ENCODE results near the gene ARFGAP3. TPM values are rescaled to one million over a fixed set of nuclear protein-coding genes. Genes with fewer than 3 reads are reported as not detected.

The ARFGAP3 gene, protein sequence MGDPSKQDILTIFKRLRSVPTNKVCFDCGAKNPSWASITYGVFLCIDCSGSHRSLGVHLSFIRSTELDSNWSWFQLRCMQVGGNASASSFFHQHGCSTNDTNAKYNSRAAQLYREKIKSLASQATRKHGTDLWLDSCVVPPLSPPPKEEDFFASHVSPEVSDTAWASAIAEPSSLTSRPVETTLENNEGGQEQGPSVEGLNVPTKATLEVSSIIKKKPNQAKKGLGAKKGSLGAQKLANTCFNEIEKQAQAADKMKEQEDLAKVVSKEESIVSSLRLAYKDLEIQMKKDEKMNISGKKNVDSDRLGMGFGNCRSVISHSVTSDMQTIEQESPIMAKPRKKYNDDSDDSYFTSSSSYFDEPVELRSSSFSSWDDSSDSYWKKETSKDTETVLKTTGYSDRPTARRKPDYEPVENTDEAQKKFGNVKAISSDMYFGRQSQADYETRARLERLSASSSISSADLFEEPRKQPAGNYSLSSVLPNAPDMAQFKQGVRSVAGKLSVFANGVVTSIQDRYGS
- 53.9 TPM in 2 replicates for total RNA-seq

DNA sequence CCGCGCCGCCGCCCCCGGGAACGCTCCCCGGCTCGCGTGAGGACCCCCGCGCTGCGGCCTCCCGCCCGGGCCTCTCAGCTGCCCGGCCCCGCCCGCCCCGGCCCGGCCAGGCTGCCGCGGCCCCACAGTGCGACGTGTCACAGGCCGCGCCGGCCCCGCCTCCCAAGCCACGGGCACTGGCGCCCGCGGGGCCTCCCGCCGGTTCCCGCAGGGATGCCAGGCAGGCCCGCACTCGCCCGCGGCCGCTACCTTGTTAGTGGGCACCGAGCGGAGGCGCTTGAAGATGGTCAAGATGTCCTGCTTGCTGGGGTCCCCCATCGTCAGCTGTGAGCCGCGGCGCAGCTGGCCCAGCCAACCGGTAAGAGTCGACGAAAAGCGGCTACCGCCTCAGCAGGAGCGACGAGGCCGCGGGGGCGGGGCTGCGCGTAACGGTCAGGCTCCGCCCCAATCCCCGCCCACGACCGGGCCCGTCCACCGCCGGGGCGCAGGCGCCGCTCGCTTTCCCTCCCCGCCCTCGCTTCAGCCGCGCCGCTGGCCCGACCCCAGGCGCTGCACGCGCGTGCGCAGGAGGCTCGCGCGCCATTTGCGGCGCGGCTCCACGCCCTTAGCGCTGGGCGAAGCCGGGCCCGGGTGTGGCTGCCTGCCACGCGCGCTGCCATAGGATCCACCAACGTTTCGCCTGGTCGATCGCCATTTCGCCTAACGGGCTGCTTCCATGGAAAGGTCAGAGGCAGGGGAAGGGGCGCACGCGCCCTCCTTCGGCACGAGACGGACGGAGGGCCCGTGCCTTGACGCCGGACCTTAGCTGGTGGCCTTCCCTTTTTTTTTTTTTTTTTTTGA is at the start of gene ARFGAP3:
ARFGAP3 (minus strand) TSS at position 409 of the 840 bp plus-strand sequence; CDS start at position 318, 91 bp downstream.

Small RNAs within 50 kb of the gene (small RNA-seq; reads per million reads assigned to genes)
- gene RF00019, result not detected

Other genes with a start within 250 kb of the ARFGAP3 start
- gene POLDIP3, start 242.4 kb downstream of the ARFGAP3 start, total RNA-seq, result 26.5 and 28.4 TPM in 2 replicates
- 0.76 and 0.98 TPM in 2 replicates for gene ATP5MGL, start 216.7 kb downstream of the ARFGAP3 start, total RNA-seq
- 103 and 166 TPM in 2 replicates for gene CYB5R3, start 207.9 kb downstream of the ARFGAP3 start, total RNA-seq
- 27.8 and 36.3 TPM in 2 replicates for gene A4GALT, start 136.4 kb downstream of the ARFGAP3 start, total RNA-seq
- 58.1 and 69.5 TPM in 2 replicates for gene PACSIN2, start 157.9 kb upstream of the ARFGAP3 start, total RNA-seq
- gene TTLL1, start 232.1 kb upstream of the ARFGAP3 start, total RNA-seq, result 9.8 and 12.7 TPM in 2 replicates

All from vein endothelial cell (primary cell).